NT2/D1 (cell line): ENCODE measurements around the gene SDHAF1.
"Not testable (repeated sequence)": the region's sequence is repeated elsewhere in the genome, so short reads cannot be mapped to it uniquely, and the experiment has no call there.

ENCODE experiments used
- SUZ12 ChIP-seq: IDR thresholded peaks from 2 replicates; pipeline ENCODE4 v1.6.1; 2011; ENCODE audit not compliant: insufficient read length, insufficient read depth; ENCODE audit errors: extremely low read depth
- YY1 ChIP-seq: IDR thresholded peaks from 2 replicates; pipeline ENCODE4 v1.6.1; 2011; ENCODE audit not compliant: insufficient read length, insufficient read depth
- ZNF274 ChIP-seq: IDR thresholded peaks from 2 replicates; pipeline ENCODE4 v1.6.1; 2011; ENCODE audit warnings: mild to moderate bottlenecking, low read depth, low read length

DNA sequence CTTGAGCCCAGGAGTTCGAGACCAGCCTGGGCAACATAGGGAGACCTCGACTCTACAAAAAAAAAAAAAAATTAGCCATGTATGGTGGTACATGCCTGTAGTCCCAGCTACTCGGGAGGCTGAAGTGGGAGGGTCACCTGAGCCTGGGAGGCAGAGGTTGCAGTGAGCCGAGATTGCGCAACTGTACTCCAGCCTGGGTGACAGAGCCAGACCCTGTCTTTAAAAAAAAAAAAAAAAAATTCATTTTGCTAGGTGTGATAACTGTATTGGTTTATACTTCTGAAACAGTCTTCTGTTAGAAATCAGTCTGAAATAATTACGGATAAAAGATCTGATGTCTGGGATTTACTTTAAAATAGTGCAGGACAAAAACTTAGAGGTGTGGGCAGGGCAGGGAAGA is 46.1 kb downstream of the SDHAF1 start:
- not testable (repeated sequence) for TF ChIP-seq ZNF274, SUZ12, YY1
